ENCODE results near the gene TLCD3B.

DNA sequence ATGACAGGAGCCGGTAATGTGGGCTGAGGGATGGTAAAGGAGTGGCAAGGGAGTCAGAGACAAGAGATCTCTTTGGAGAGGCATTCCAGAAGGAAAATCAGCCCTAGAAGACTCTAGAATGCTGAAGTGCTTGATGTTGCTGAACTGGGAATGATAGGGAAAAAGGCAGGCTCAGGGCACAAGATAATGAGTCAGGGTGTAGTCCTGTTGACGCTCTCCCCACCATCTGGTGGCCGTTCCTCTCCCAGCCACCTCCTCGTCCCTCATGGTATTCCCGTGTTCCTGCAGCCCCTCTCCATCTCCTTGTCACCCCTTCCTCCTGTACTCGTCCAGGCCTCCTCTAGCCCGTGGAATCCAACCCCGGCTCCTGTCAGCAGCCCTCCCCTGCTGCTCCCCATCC lies 23.4 kb upstream of the TLCD3B start:
- no peak for TF ChIP-seq POLR2A (IDR thresholded peaks at IDR 0.05)
- TF ChIP-seq, protein P1, sequence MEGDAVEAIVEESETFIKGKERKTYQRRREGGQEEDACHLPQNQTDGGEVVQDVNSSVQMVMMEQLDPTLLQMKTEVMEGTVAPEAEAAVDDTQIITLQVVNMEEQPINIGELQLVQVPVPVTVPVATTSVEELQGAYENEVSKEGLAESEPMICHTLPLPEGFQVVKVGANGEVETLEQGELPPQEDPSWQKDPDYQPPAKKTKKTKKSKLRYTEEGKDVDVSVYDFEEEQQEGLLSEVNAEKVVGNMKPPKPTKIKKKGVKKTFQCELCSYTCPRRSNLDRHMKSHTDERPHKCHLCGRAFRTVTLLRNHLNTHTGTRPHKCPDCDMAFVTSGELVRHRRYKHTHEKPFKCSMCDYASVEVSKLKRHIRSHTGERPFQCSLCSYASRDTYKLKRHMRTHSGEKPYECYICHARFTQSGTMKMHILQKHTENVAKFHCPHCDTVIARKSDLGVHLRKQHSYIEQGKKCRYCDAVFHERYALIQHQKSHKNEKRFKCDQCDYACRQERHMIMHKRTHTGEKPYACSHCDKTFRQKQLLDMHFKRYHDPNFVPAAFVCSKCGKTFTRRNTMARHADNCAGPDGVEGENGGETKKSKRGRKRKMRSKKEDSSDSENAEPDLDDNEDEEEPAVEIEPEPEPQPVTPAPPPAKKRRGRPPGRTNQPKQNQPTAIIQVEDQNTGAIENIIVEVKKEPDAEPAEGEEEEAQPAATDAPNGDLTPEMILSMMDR (IDR thresholded peaks at IDR 0.05): no peak
